ENCODE measurements around the gene SLC6A18. TPM values are rescaled to one million over a fixed set of nuclear protein-coding genes. Genes with fewer than 3 reads are reported as not detected.

The SLC6A18 gene
- polyA plus RNA-seq, 10 donors = not detected

GRCh38 chr5:1231354-1231905, 6.2 kb downstream of the SLC6A18 start:
- DNase-seq = no peak

- DNase-seq = no peak
Observed at GRCh38 chr5:1232780-1233179, 7.6 kb downstream of the SLC6A18 start.

- no peak for DNase-seq
Observed at GRCh38 chr5:1235379-1235778, 10.2 kb downstream of the SLC6A18 start.

- no peak for DNase-seq
Observed at GRCh38 chr5:1235838-1236237, 10.7 kb downstream of the SLC6A18 start.

GRCh38 chr5:1239505-1240251, 14.5 kb downstream of the SLC6A18 start:
- no peak for DNase-seq

- no peak for DNase-seq
Observed at GRCh38 chr5:1240496-1241260, 15.5 kb downstream of the SLC6A18 start.

GRCh38 chr5:1241509-1242080, 16.4 kb downstream of the SLC6A18 start:
- no peak for DNase-seq

- no peak for DNase-seq
Observed at GRCh38 chr5:1242733-1243486, 17.7 kb downstream of the SLC6A18 start.

GRCh38 chr5:1243487-1244130, 18.4 kb downstream of the SLC6A18 start:
- DNase-seq = no peak

- no peak for DNase-seq
Observed at GRCh38 chr5:1244255-1244654, 19.1 kb downstream of the SLC6A18 start.

- DNase-seq = no peak
Observed at GRCh38 chr5:1244976-1245375, 19.8 kb downstream of the SLC6A18 start.

- DNase-seq = no peak
Observed at GRCh38 chr5:1245905-1246576, 20.9 kb downstream of the SLC6A18 start.

- peak; percentile 41 to 81 (median 67) for DNase-seq
Observed at GRCh38 chr5:1246711-1247431, 21.7 kb downstream of the SLC6A18 start.

GRCh38 chr5:1247811-1248210, 22.6 kb downstream of the SLC6A18 start:
- no peak for DNase-seq

- no peak for DNase-seq
Observed at GRCh38 chr5:1249366-1250280, 24.4 kb downstream of the SLC6A18 start.

- no peak for DNase-seq
Observed at GRCh38 chr5:1251678-1252580, 26.7 kb downstream of the SLC6A18 start.

- DNase-seq = no peak
Observed at GRCh38 chr5:1252681-1253080, 27.5 kb downstream of the SLC6A18 start.

Data from muscle of back (tissue), 11 donors.